OCI-LY3 (cell line): ENCODE measurements around the gene PEX3.

ENCODE experiments used
- H2AFZ ChIP-seq: fragments of 200-600, 300-600 bp; shearing (Covaris generic); 2 replicates; pipeline ENCODE4 v1.6.0; 2014; ENCODE audit warnings: antibody characterized with exemption, low read depth, low read length
- H3K27ac ChIP-seq: fragments of 200-600, 300-600 bp; sonication (generic); 2 replicates; pipeline ENCODE4 v1.5.1; 2014; ENCODE audit warnings: mild to moderate bottlenecking, low read length, moderate library complexity, mixed read lengths
- H3K27me3 ChIP-seq: fragments of 200-600, 300-600 bp; sonication (generic); 2 replicates; pipeline ENCODE4 v1.6.1; 2014; ENCODE audit warnings: low read depth, low read length, mixed read lengths
- H3K36me3 ChIP-seq: fragments of 200-600, 300-600 bp; sonication (generic); replicated peaks from 2 replicates; pipeline ENCODE3; 2014; ENCODE audit warnings: low read depth, low read length, mixed read lengths
- H3K4me1 ChIP-seq: fragments of 300-600, 200-600 bp; sonication (generic); 2 replicates; pipeline ENCODE4 v1.6.1; 2014; ENCODE audit warnings: low read length, mixed read lengths
- H3K4me2 ChIP-seq: fragments of 200-600, 300-600 bp; sonication (generic); 2 replicates; pipeline ENCODE4 v1.6.1; 2014; ENCODE audit warnings: low read length, mixed read lengths
- H3K4me3 ChIP-seq: fragments of 300-600, 200-600 bp; sonication (generic); 2 replicates; pipeline ENCODE4 v1.5.1; 2014; ENCODE audit warnings: antibody characterized with exemption, mild to moderate bottlenecking, low read length, moderate library complexity
- H3K79me2 ChIP-seq: fragments of 300-600, 200-600 bp; shearing (Covaris generic); 2 replicates; pipeline ENCODE4 v1.6.1; 2014; ENCODE audit warnings: mild to moderate bottlenecking, low read length, mixed read lengths
- H3K9ac ChIP-seq: fragments of 300-600, 200-600 bp; shearing (Covaris generic); 2 replicates; pipeline ENCODE4 v1.6.0; 2014; ENCODE audit warnings: mild to moderate bottlenecking, low read length, moderate library complexity
- H3K9me3 ChIP-seq: fragments of 200-600, 300-600 bp; shearing (Covaris generic); 2 replicates; pipeline ENCODE4 v1.6.1; 2014; ENCODE audit warnings: low read length, mixed read lengths; ENCODE audit not compliant: insufficient read depth
- H4K20me1 ChIP-seq: fragments of 200-600, 300-600 bp; sonication (generic); 2 replicates; pipeline ENCODE4 v1.6.1; 2016; ENCODE audit warnings: low read length, mixed read lengths; ENCODE audit not compliant: insufficient read depth
- CTCF ChIP-seq: fragments of 200-600, 300-600 bp; sonication (generic); IDR thresholded peaks from 2 replicates; pipeline ENCODE4 v1.5.1; 2014; ENCODE audit warnings: antibody characterized with exemption, low read length, low read depth
- EZH2phosphoT487 ChIP-seq: fragments of 200-600 bp; shearing (Covaris generic); IDR thresholded peaks from 2 replicates; pipeline ENCODE4 v1.6.1; 2018; ENCODE audit warnings: antibody characterized with exemption, mixed run types, low read depth

PEX3 gene

GRCh38 chr6:143478479-143479062, 28.0 kb downstream of the PEX3 start:
- peaks cover 31% of the 10 kb centered on the region for H3K36me3 ChIP-seq
- peak overlapping the region; percentile 39 for H3K4me3 ChIP-seq
- peak overlapping the region; percentile 99 for H3K27ac ChIP-seq
- H3K79me2 ChIP-seq, result no peaks in the 10 kb centered on the region
- TF ChIP-seq EZH2phosphoT487 (no peak), CTCF (no peak)
- H3K9ac ChIP-seq, result peak overlapping the region; percentile 72; the same call in 1 of the 2 replicates
- H3K27me3 ChIP-seq, result no peaks in the 10 kb centered on the region
- no peak overlapping the region for H2AFZ ChIP-seq
- H3K9me3 ChIP-seq, result no peaks in the 10 kb centered on the region
- H4K20me1 ChIP-seq, result no peaks in the 10 kb centered on the region
- peak overlapping the region; percentile 81 for H3K4me2 ChIP-seq
- peaks cover 38% of the 10 kb centered on the region for H3K4me1 ChIP-seq

GRCh38 chr6:143482593-143482992, 32.0 kb downstream of the PEX3 start:
- H4K20me1 ChIP-seq, result no peaks in the 10 kb centered on the region
- H3K27me3 ChIP-seq, result no peaks in the 10 kb centered on the region
- H3K4me2 ChIP-seq, result no peak overlapping the region
- H3K36me3 ChIP-seq, result peaks cover 8% of the 10 kb centered on the region
- peaks cover 20% of the 10 kb centered on the region for H3K4me1 ChIP-seq
- H3K9me3 ChIP-seq, result no peaks in the 10 kb centered on the region
- TF ChIP-seq CTCF, result no peak
- TF ChIP-seq EZH2phosphoT487, result no peak
- H3K79me2 ChIP-seq, result no peaks in the 10 kb centered on the region
- no peak overlapping the region for H3K27ac ChIP-seq
- H2AFZ ChIP-seq, result no peak overlapping the region
- no peak overlapping the region for H3K9ac ChIP-seq
- H3K4me3 ChIP-seq, result no peak overlapping the region

DNA sequence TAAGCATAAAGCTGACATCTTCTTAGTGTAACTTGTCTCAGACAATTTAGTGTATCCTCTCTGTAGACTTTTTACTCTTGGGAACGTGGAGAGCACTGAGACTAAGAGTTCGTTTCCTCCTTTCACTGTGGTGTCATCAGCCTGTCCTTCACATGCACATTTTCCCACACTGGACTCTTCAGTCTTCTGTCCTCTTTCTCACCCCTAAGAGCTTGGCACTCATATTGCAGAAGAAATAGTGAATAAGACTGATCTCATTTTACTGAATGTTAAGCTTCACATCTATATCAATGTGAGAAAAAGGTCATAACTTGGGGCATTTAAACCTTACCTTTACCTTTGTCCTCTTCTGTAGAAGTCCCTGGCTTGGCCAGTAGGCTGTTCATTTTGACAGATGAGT, 35.4 kb downstream of the PEX3 start:
- Histone ChIP-seq H3K27me3 (no peaks in the 10 kb centered on the region), H3K79me2 (no peaks in the 10 kb centered on the region), H3K4me2 (no peak overlapping the region), H3K4me3 (no peak overlapping the region), H3K27ac (no peak overlapping the region), H3K9me3 (no peaks in the 10 kb centered on the region), H3K4me1 (no peaks in the 10 kb centered on the region), H3K36me3 (no peaks in the 10 kb centered on the region), H2AFZ (no peak overlapping the region), H3K9ac (no peak overlapping the region), H4K20me1 (no peaks in the 10 kb centered on the region)
- TF ChIP-seq EZH2phosphoT487 (no peak), CTCF (no peak)

GRCh38 chr6:143486752-143487151, 36.1 kb downstream of the PEX3 start:
- H3K9ac ChIP-seq, result no peak overlapping the region
- H2AFZ ChIP-seq, result no peak overlapping the region
- H3K4me2 ChIP-seq, result no peak overlapping the region
- no peak for TF ChIP-seq EZH2phosphoT487
- no peaks in the 10 kb centered on the region for H3K27me3 ChIP-seq
- H3K4me1 ChIP-seq, result no peaks in the 10 kb centered on the region
- H3K36me3 ChIP-seq, result no peaks in the 10 kb centered on the region
- H3K79me2 ChIP-seq, result no peaks in the 10 kb centered on the region
- no peaks in the 10 kb centered on the region for H4K20me1 ChIP-seq
- H3K27ac ChIP-seq, result no peak overlapping the region
- H3K4me3 ChIP-seq, result no peak overlapping the region
- no peaks in the 10 kb centered on the region for H3K9me3 ChIP-seq

GRCh38 chr6:143490244-143490643, 39.6 kb downstream of the PEX3 start:
- no peak for TF ChIP-seq CTCF
- no peak for TF ChIP-seq EZH2phosphoT487
- Histone ChIP-seq H3K27ac (no peak overlapping the region), H3K36me3 (no peaks in the 10 kb centered on the region)

More at GRCh38 chr6:143490244-143490643, 39.6 kb downstream of the PEX3 start:
- H3K27me3 ChIP-seq, result no peaks in the 10 kb centered on the region
- H3K9ac ChIP-seq, result no peak overlapping the region
- H3K4me1 ChIP-seq, result no peaks in the 10 kb centered on the region
- no peaks in the 10 kb centered on the region for H3K79me2 ChIP-seq
- no peaks in the 10 kb centered on the region for H4K20me1 ChIP-seq
- no peak overlapping the region for H3K4me3 ChIP-seq
- H3K4me2 ChIP-seq, result no peak overlapping the region
- no peak overlapping the region for H2AFZ ChIP-seq
- H3K9me3 ChIP-seq, result no peaks in the 10 kb centered on the region
